Fibroblast of skin of right quadriceps (primary cell): Measurements from ENCODE around the gene PACS1.

Source experiments
- DNase-seq: peaks from one replicate; pipeline ENCODE4 v3.0.0-alpha.2; 2013

PACS1 gene

DNA sequence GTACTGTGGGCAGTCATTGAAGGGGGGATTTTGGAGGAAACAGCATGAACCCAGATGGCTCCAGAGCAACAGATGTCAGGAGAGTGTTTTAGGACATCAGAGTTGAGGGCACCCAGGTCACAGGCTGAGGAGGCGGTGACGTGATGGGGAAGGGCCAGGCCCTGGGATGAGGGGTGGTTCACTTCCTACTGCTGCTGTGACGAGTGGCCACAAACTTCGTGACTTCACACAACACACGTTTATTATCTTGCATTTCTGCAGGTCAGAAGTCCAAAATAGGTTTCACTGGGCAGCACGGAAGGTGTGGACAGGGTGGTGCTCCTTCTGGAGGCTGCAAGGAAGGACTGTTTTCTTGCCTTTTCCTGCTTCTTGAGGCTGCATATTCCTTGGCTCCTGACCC is 120.7 kb downstream of the PACS1 start:
- no peak for DNase-seq

DNA sequence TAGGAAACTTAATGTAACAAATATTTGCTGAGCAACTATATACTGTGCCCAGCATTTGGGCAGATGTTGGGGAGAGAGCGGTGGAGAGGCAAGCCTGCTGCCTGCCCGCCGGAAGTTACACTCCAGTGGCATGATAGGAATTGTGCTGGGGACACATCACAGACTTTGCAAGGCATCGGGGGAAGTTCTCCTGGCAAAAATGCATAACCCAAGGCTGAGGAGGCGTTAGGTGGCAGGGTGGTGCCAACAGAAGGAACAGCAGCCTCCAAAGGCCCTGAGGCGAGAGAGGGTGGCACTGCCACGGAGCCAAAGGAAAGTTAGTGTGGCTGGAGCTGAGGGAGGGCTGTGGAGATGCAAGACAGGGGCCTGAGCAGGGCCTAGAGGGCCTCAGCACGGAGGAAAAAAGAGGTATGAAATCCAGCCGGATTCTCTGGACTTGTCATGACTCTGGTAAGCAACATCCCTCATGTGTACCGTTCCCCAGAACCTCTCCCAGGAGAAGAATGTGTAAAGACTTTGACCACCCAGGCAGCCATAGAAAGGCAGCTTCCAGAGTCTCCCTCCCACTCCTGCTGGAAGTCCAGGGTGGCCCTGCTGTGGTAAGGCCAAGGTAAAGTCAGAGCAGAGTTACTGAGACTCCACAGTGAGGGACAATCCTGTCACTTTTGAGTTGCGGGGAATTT is 122.2 kb downstream of the PACS1 start:
- DNase-seq = no peak

DNA sequence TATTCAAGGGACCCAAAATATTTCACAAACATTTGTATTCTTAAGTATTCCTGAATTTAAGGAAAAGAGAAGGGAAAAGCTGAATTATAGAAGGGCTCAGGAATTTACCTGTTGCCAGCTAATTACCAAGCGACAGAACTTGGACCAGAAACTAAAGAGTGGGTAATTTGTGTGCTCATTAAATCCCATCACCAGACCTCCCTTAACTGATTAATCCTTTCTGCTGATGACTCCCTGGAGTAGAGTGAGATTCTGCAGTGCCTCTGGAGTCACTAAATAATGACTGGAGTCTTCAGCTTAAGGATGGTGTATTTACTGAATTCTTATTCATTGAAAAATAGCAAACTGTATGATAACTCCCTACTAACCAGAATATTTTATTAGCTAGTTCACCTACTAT is 124.3 kb downstream of the PACS1 start:
- DNase-seq = no peak

DNA sequence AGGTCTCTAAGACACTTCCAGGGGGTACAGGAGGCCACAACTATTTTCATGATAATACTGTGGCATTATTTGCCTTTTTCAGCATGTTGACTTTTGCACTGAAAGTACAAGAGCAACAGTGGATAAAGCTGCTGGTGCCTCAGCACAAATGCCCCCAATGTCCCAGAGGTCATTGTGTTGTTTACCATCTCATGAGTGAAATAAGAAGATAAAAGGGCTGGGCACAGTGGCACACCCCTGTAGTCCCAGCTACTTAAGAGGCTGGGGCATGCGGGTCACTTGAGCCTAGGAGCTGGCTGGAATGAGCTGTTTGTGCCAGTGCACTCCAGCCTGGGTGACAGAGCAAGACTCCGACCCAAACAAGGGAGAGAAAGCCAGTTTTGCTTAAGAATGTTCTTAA is 125.8 kb downstream of the PACS1 start:
- no peak for DNase-seq

DNA sequence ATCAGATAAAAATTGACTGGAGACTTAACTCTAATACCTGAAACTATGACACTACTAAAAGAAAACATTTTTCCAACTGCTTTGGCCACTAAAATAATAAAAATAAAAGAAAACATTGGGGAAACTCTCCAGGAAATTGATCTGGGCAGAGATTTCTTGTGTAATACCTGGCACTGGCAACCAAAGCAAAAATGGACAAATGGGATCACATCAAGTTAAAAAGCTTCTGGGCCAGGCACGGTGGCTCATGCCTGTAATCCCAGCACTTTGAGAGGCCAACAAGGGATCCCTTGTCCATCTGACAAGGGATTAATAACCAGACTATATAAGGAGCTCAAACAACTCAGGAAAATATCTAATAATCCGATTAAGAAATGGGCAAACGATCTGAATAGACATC is 133.8 kb downstream of the PACS1 start:
- no peak for DNase-seq

GRCh38 chr11:66204412-66204811 is 134.3 kb downstream of the PACS1 start:
- no peak for DNase-seq

DNA sequence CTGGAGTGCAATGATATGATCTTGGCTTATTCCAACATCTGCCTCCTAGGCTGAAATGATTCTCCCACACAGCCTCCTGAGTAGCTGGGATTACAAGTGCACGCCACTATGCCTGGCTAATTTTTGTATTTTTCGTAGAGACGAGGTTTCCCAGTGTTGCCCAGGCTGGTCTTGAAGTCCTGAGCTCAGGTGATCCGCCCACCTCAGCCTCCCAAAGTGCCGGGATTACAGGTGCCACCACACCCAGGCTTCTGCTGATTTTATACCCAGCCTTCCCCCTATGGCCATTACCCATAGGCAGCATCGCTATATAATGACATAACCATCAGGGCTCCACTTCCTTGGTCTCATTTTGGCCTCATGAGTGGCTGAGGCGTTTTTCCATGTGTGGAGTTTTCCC is 137.7 kb downstream of the PACS1 start:
- DNase-seq = no peak

DNA sequence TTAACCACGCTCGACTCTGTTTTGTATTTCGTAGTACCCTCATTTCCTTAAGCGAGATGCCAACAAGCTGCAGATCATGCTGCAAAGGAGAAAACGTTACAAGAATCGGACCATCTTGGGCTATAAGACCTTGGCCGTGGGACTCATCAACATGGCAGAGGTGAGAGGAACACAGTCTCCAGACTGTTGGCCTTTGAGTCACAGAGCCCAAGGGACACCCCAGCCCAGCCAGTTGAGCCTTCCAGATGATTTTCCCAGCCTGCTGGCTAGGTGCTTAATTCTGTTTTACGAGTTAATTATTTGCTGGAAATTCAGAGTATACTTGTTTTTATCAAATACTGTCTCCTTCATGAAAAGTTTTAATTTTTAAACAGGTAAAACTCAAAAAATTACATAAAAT is 141.0 kb downstream of the PACS1 start:
- DNase-seq = no peak

- DNase-seq = no peak
Observed at GRCh38 chr11:66216911-66217310, 146.8 kb downstream of the PACS1 start.

- DNase-seq = no peak
Observed at GRCh38 chr11:66218036-66218435, 148.0 kb downstream of the PACS1 start.

DNA sequence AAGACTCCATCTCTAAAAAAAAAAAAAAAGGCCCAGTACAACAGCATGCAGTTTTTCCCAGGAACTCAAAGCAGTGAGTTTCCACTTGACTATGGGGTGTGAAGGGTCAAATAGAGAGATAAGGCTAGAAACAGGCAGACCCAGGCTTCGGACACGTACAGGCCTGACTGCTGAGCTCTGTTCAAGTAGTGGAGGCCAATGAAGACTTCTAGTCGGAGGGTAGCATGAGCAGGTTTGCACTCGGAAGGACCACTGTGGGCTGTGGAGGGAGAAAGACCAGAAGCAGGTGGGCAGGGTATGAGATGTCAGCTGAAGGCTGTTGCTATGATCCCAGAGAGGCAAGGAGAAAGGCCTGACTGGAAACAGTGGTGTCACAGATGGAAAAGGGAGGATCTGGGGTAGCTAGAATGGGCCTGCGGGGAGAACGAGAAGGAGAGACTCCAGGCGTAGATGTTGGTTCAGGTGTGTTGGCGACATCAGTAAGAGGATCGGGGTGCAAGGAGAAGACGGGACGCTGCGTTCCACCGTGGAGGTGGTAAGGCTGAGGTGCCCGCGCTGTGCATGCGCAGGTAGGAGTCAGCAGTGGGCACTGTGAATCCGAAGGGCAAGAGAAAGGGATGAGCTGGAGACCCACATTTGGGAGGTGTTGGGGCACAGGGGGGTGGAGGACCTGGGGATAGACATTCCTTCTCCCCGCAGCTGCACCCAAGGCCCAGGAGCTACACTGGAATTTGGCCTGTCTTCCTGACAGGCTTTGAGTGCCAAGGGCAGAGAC is 149.0 kb downstream of the PACS1 start:
- no peak for DNase-seq

DNA sequence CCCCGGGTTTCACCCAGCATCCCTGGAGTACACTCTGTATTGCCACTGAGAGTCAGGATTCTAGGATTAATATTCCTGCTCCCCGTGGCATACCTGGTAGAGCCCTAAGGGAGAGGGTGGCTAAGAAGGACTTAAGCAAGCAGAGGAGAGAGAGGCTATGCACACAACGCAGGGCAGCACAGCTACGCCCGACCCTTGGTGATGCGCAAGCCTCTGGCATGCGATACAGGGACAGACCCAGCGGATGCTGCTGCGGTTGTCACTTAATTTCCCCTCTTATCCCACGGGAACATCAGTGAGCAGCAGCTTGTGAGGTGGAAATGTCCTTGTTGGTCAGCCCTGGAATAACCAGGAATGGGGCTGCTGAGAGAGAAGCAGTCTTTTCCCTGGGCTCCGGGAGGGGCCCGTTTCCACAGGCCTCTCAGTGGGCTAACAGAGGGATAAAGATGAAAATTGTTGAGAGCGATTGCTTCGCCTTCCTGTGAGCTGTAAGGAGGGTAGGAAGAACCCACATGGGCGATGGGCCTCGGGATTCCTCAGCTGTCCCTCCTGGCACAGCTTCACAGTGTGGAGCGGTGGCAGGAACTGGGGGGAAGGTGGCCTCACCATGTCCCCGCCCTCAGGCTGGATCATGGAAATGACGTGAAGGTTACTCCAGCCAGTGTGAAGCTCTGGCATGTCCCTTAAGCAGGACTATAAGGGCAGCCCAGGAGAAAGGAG is 149.9 kb downstream of the PACS1 start:
- no peak for DNase-seq

DNA sequence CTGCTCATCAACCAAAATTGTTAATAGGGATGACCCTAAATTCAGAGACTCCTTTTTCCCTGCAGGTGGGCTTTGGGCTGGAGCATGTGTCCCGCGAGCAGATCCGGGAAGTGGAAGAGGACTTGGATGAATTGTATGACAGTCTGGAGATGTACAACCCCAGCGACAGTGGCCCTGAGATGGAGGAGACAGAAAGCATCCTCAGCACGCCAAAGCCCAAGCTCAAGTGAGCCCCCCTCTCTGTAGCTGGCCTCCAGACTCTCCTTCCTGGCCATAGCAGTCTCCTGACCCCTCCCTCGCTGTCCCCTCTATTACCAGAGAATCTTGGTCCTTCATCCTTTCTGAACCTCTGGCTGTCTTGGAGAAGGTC is 150.5 kb downstream of the PACS1 start:
- DNase-seq = no peak

DNA sequence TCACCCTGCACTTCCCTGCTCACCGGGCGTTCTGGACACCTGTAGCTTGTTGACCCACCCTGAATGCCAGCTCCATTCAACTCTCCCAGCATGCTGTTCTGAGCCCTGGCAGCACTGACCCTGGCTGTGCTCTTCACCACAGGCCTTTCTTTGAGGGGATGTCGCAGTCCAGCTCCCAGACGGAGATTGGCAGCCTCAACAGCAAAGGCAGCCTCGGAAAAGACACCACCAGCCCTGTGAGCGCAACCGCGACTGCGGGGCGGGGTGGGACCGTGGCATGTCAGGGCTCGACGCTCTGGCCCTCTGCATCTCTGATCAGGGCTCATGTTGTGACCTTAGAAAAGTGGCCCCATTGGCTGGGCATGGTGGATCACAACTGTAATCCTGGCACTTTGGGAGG is 150.9 kb downstream of the PACS1 start:
- no peak for DNase-seq

- peak; percentile 18 for DNase-seq
Observed at GRCh38 chr11:66221726-66222236, 151.7 kb downstream of the PACS1 start.

DNA sequence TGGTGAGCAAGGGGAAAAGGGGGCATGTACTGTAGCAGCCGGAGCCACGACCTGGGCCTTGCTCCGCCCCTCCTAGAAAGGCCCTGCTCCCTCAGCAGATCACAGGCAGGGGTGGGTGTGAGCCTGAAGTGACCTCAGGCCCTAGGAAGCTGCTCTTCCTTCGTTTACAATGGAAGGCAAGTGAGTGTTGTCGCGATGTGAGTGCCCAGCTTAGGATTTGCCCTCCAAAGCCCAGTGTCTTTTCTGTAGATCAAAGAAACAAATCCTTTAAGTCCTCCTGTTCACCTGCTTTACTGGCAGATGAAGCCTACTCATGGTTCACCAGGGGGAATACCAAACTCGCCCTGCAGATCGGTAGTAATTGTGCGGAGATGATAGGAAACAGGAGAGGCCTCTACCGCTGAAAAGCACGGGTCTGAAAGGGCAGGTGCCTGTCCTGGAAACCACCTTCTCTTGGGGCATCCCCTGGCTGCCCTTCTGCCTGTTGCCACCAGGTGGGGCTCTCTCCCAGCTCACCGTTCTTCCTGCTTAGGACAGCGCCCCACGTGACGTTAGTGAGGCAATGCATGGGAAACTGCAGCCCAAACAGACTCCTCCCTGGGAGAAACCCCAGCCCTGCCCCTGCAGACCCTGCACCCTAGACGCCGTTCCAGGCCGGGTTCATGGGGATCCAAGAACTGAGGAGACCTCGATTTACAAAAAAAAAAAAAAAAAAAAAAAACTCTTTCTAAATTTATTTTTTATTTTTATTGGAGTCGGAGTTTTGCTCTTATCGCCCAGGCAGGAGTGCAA is 152.5 kb downstream of the PACS1 start:
- DNase-seq = peak; percentile 85

DNA sequence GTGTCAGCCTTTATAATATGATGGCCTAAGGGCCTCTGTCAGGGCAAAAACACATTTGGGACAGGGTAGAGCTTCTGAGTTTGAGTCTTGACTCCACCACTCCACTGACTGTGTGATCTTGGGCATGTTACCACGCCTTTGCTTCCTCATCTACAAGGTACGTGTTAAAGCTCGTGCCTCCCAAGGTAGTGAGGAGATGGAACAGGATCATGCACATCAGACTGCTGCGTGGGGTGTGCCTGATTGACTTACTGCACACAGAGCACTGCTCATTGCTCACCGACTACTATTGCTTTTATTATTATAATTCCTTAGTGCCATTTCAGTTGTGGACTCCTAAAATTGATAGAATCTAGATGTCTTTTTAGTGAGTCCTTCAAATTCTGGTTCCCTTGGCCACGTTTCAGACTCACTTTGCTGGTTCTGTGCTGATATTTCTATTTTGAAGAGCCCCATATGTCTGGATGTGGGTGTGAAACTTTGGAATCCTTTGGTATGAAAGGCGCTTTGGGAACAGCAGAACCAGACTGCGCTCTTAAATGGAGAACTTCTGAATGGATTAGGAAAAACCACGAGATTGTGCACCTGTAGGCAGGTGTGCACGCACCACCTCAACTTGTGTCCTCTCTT is 154.3 kb downstream of the PACS1 start:
- DNase-seq = no peak

DNA sequence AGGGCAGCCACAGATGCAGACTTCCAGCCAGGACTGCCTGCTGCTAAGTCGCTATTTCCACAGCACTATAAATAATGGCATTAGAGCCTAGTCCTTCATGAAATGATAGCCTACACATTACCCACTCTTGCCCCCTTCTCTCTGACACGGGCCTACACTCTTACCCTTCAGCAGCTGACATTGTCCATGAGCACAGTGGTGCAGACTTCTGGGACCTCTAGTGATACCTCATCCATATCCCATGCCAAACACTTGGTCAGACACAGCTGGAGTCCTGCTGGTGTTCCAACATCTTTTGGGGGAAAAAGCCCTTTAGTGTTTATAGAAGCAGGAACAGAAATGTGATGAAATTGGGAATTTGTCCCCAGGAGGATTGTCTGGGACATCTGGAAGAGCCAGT is 155.0 kb downstream of the PACS1 start:
- no peak for DNase-seq

GRCh38 chr11:66226101-66226500 is 156.0 kb downstream of the PACS1 start:
- DNase-seq = no peak

GRCh38 chr11:66227700-66228099 is 157.6 kb downstream of the PACS1 start:
- DNase-seq = no peak

DNA sequence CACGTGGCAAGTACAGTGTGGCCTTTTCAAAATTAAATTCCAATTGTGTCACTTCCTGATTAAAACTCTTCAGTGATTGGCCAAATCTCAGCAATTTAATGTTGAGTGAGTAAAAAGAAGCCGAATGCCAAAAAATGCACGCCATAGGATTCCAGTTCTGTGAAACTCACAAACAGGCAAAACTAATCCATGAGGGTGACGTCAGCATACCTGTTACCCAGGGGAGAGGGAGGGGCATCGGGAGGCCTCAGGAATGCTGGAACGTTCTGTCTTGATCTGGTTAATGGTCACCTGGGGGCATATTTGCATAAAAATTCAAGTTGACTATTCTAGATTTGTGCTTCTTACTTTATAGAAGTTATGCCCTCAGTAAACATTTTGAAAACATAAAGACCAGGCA is 158.4 kb downstream of the PACS1 start:
- no peak for DNase-seq

- no peak for DNase-seq
Observed at GRCh38 chr11:66230156-66230555, 160.1 kb downstream of the PACS1 start.

GRCh38 chr11:66230978-66231377 is 160.9 kb downstream of the PACS1 start:
- no peak for DNase-seq
